K562 treated with DMSO at 1 percent for 12 hours (cell line): ENCODE data around the gene IL1R1. TPM values are rescaled to one million over a fixed set of nuclear protein-coding genes. Genes with fewer than 3 reads are reported as not detected.

ENCODE experiments used
- total RNA-seq: library from RNA; unstranded; fragments of 300-600 nt; gene quantifications from 2 replicates; pipeline ENCODE4 v1.2.3, GENCODE V29; 2022; ENCODE audit not compliant: insufficient read depth

IL1R1 gene, protein sequence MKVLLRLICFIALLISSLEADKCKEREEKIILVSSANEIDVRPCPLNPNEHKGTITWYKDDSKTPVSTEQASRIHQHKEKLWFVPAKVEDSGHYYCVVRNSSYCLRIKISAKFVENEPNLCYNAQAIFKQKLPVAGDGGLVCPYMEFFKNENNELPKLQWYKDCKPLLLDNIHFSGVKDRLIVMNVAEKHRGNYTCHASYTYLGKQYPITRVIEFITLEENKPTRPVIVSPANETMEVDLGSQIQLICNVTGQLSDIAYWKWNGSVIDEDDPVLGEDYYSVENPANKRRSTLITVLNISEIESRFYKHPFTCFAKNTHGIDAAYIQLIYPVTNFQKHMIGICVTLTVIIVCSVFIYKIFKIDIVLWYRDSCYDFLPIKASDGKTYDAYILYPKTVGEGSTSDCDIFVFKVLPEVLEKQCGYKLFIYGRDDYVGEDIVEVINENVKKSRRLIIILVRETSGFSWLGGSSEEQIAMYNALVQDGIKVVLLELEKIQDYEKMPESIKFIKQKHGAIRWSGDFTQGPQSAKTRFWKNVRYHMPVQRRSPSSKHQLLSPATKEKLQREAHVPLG
- 4.5 and 12.7 TPM in 2 replicates for total RNA-seq

DNA sequence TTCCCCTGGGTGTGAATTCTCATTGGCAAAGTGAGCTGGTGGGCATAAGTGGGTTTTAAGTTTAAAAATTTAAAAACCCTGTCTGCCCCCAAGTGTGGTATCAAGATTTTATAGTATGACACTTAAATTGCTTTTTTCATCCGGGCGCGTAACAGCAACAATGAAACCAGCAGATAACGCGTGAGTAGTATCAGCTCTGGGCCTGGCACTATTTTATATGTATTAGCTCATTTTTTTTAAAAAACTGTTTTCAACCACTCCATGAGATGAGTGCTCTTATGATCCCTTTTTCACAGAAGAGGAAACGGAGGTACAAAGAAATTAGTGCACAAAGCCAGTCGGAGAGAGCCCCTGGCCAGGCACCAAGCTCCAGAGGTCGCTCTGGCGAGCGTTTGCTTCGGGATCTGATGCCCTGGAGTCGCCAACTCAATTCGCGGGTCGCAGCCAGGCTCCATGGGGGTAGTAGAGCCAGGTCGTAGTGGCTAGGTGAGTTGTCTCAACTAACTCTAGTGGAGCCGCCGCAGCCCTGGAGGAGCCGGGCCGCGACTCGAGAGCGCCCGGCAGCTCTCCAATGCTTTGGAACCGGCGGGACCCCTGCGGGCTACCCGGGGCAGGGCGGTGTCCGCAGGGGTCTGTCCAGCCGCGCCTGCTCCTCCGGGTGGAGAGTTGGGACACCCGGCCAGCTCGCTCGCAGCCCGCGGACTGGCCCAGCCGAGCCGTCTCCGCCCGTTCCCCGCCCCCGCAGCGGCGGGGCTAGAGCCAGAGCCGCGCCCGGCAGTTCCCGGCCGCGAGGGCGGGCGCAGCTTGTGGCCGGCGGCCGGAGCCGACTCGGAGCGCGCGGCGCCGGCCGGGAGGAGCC, at the start of gene IL1R1:
IL1R1 (plus strand) TSS at position 777 of the 859 bp plus-strand sequence. CDS start 14,979 bp downstream, outside the sequence.

DNA sequence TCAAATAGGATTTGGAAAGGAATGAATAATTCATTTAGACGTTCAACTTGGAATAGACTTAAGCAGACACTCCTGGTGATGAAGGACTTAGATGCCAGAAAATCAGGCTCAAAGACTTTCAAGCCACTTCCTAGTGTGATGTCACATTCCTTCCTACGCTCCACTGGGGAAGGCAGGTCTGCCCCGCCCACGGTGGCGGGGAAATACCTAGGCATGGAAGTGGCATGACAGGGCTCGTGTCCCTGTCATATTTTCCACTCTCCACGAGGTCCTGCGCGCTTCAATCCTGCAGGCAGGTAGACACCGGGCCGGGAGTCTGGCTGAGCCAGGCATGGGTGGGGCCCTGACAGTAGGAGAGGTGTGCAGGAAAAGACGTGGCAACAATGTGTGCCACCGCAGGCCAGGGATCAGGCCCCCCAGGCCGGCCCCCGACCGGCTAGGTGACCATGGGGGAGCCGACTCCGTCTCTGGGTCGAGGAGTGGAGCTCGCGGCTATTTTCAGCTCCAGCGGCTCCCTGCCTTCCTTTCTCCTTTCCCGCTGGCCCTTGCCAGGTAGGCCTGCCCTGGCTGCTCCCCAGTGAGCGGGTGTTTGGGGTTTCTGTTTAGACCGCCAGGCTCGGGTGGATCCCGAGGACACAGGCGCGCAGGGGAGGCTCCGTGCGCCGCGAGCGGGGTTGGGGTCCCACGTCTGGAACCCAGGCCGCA, 44.4 kb downstream of the IL1R1 start, which contains the start of gene IL1RL2:
IL1RL2 (plus strand) TSS at position 233 of the 705 bp plus-strand sequence. CDS start 845 bp downstream, outside the sequence.

Other genes with a start within 250 kb of the IL1R1 start
- not detected in 2 replicates for gene IL1R2, start 150.8 kb upstream of the IL1R1 start, total RNA-seq
- gene IL1RL2, start 44.3 kb downstream of the IL1R1 start, total RNA-seq, result not detected in 2 replicates
- 0.22 TPM in 1 of 2 replicates, not detected in the other for gene IL1RL1, start 168.8 kb downstream of the IL1R1 start, total RNA-seq
- 2.9 and 5.4 TPM in 2 replicates for gene IL18R1, start 213.1 kb downstream of the IL1R1 start, total RNA-seq